ENCODE measurements around the gene PRKCI.

PRKCI gene

GRCh38 chr3:170225166-170225565 is 2.9 kb downstream of the PRKCI start:
- Histone ChIP-seq H3K27me3 (ENCODE audit: control insufficient read depth, low read length) (no peaks in the 10 kb centered on the region), H3K4me3 (ENCODE audit: low read length) (no peak overlapping the region), H3K4me1 (ENCODE audit: control insufficient read depth, low read length) (peaks cover 11% of the 10 kb centered on the region), H3K9me2 (replicated peaks; ENCODE audit: control insufficient read depth, low read length) (no peaks in the 10 kb centered on the region), H4K20me1 (ENCODE audit: control insufficient read depth, insufficient read depth, low read depth, low read length) (no peaks in the 10 kb centered on the region), H3K27ac (ENCODE audit: low read depth, low read length) (no peak overlapping the region), H3K9me3 (ENCODE audit: control insufficient read depth, insufficient read depth, low read length) (no peaks in the 10 kb centered on the region), H3F3A (ENCODE audit: control insufficient read depth, insufficient read depth) (no peaks in the 10 kb centered on the region), H3K4me2 (ENCODE audit: low read length) (no peak overlapping the region), H3K79me2 (ENCODE audit: control insufficient read depth, low read length) (peaks cover 61% of the 10 kb centered on the region), H3K36me3 (ENCODE audit: control insufficient read depth, low read length) (no peaks in the 10 kb centered on the region)
- no peak for TF ChIP-seq EZH2phosphoT487 (IDR thresholded peaks at IDR 0.05; ENCODE audit: borderline replicate concordance, low read length)
- TF ChIP-seq CTCF (IDR thresholded peaks at IDR 0.05; ENCODE audit: low read depth, low read length, poor library complexity, severe bottlenecking): no peak

GRCh38 chr3:170226426-170226960 is 4.3 kb downstream of the PRKCI start:
- no peak overlapping the region for H3K4me2 ChIP-seq (ENCODE audit: low read length)
- H3K9me3 ChIP-seq (ENCODE audit: control insufficient read depth, insufficient read depth, low read length): no peaks in the 10 kb centered on the region
- no peaks in the 10 kb centered on the region for H3K36me3 ChIP-seq (ENCODE audit: control insufficient read depth, low read length)
- H3K27ac ChIP-seq (ENCODE audit: low read depth, low read length): no peak overlapping the region
- H3K4me3 ChIP-seq (ENCODE audit: low read length): no peak overlapping the region
- peaks cover 10% of the 10 kb centered on the region for H3K4me1 ChIP-seq (ENCODE audit: control insufficient read depth, low read length)
- TF ChIP-seq CTCF (IDR thresholded peaks at IDR 0.05; ENCODE audit: low read depth, low read length, poor library complexity, severe bottlenecking): no peak
- TF ChIP-seq EZH2phosphoT487 (IDR thresholded peaks at IDR 0.05; ENCODE audit: borderline replicate concordance, low read length): no peak
- no peaks in the 10 kb centered on the region for H3K9me2 ChIP-seq (replicated peaks; ENCODE audit: control insufficient read depth, low read length)
- no peaks in the 10 kb centered on the region for H4K20me1 ChIP-seq (ENCODE audit: control insufficient read depth, insufficient read depth, low read depth, low read length)
- no peaks in the 10 kb centered on the region for H3F3A ChIP-seq (ENCODE audit: control insufficient read depth, insufficient read depth)
- H3K79me2 ChIP-seq (ENCODE audit: control insufficient read depth, low read length): peaks cover 69% of the 10 kb centered on the region
- H3K27me3 ChIP-seq (ENCODE audit: control insufficient read depth, low read length): no peaks in the 10 kb centered on the region

DNA sequence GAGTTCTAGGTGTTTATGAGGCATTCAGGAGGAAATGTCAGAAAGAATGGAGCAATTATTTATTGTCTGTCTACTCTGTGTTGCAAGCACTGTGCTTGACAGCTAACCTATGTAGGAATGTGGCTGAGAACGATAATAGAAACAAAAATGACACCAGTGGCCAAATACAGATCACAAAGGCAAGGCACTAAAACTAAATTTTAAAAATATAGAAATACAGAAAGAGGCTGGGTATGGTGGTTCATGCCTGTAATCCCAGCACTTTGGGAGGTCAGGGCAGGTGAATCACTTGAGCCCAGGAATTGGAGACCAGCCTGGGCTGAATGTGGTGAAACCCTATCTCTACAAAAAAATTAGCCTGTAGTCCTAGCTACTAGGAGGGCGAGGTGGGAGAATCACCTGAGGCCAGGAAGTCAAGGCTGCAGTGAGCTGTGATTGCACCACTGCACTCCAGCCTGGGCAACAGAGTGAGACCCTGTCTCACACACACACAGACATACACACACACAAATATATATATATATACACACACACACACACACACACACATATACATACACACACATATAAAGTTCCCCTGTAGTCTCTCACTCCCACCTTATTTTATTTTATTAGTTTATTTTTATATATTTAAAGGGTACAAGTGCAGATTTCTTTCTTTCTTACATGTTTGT is 6.0 kb downstream of the PRKCI start:
- Histone ChIP-seq H3K9me2 (replicated peaks; ENCODE audit: control insufficient read depth, low read length) (no peaks in the 10 kb centered on the region), H3K4me2 (ENCODE audit: low read length) (no peak overlapping the region), H3K36me3 (ENCODE audit: control insufficient read depth, low read length) (no peaks in the 10 kb centered on the region), H3K27me3 (ENCODE audit: control insufficient read depth, low read length) (no peaks in the 10 kb centered on the region), H3F3A (ENCODE audit: control insufficient read depth, insufficient read depth) (no peaks in the 10 kb centered on the region; the same call in 1 of the 2 replicates), H3K4me1 (ENCODE audit: control insufficient read depth, low read length) (peaks cover 21% of the 10 kb centered on the region), H4K20me1 (ENCODE audit: control insufficient read depth, insufficient read depth, low read depth, low read length) (no peaks in the 10 kb centered on the region), H3K79me2 (ENCODE audit: control insufficient read depth, low read length) (peaks cover 72% of the 10 kb centered on the region), H3K4me3 (ENCODE audit: low read length) (no peak overlapping the region), H3K9me3 (ENCODE audit: control insufficient read depth, insufficient read depth, low read length) (no peaks in the 10 kb centered on the region), H3K27ac (ENCODE audit: low read depth, low read length) (no peak overlapping the region)
- TF ChIP-seq CTCF (IDR thresholded peaks at IDR 0.05; ENCODE audit: low read depth, low read length, poor library complexity, severe bottlenecking) (no peak), EZH2phosphoT487 (IDR thresholded peaks at IDR 0.05; ENCODE audit: borderline replicate concordance, low read length) (no peak)
